Measurements from ENCODE around the gene SMIM14. TPM values are rescaled to one million over a fixed set of nuclear protein-coding genes. Genes with fewer than 3 reads are reported as not detected.

The SMIM14 gene
- total and polyA plus RNA-seq, 2 of the 8 experiments (the other 6 are each of a cell fraction or from before 2014, with no cell fraction given) = 29.1 to 31.0 TPM

DNA sequence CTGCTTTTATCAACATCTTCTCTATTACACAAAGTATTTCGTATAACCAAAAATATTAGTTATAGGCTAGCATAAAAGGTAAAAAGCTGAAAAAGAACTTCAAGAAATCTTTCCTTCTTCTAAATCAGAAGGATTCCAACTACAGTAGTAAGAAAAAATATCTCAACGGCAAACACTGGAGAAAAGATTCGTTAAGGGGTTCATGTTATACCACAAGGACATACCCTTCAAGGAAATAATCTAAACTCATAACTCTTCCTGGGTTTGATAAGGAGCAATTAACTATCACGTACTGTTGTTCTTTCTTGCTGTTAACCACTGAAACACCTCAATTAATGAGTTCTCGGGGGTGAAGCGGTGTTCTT is 1.5 kb downstream of the SMIM14 start (continued):
- TF ChIP-seq RBBP5 (IDR thresholded peaks at IDR 0.05; ENCODE audit: borderline replicate concordance, low read depth, low read length) = no peak
